Neuronal stem cell (in vitro differentiated cells): Measurements from ENCODE around the gene MYADML2.

Experiments
- DNase-seq: peaks from one replicate; pipeline ENCODE4 v3.0.0-alpha.2; 2013; ENCODE audit warnings: low spot score
- H2AFZ ChIP-seq: one replicate; pipeline ENCODE4 v1.6.1; 2013; ENCODE audit warnings: mild to moderate bottlenecking, low read length, inconsistent platforms
- H2AK5ac ChIP-seq: 2 replicates; pipeline ENCODE4 v1.6.1; 2013; ENCODE audit warnings: low read depth, mild to moderate bottlenecking, inconsistent platforms, low read length, moderate library complexity, mixed read lengths
- H2BK120ac ChIP-seq: 2 replicates; pipeline ENCODE4 v1.6.1; 2013; ENCODE audit warnings: low read depth, mild to moderate bottlenecking, inconsistent platforms, low read length, moderate library complexity, mixed read lengths
- H2BK12ac ChIP-seq: one replicate; pipeline ENCODE4 v1.6.1; 2013; ENCODE audit warnings: low read length, inconsistent platforms
- H2BK15ac ChIP-seq: 2 replicates; pipeline ENCODE4 v1.6.1; 2013; ENCODE audit warnings: mild to moderate bottlenecking, low read length, inconsistent platforms, mixed read lengths
- H2BK5ac ChIP-seq: one replicate; pipeline ENCODE4 v1.6.1; 2013; ENCODE audit warnings: inconsistent platforms, mild to moderate bottlenecking, low read length, moderate library complexity
- H3K14ac ChIP-seq: one replicate; pipeline ENCODE4 v1.6.1; 2013; ENCODE audit warnings: low read length, inconsistent platforms
- H3K18ac ChIP-seq: 2 replicates; pipeline ENCODE4 v1.6.1; 2013; ENCODE audit warnings: low read length, inconsistent platforms
- H3K23ac ChIP-seq: 2 replicates; pipeline ENCODE4 v1.6.1; 2013; ENCODE audit warnings: low read depth, mild to moderate bottlenecking, mixed read lengths, low read length, inconsistent platforms; ENCODE audit not compliant: poor library complexity
- H3K27ac ChIP-seq: replicated peaks from 3 replicates; pipeline ENCODE4 v1.5.1; 2013; ENCODE audit warnings: low read length, inconsistent platforms
- H3K27me3 ChIP-seq, 3 experiments: 2 replicates each; pipeline ENCODE4 v1.6.1; 2013; ENCODE audit warnings: low read length in 3 of 3, mild to moderate bottlenecking in 2 of 3, inconsistent platforms in 1 of 3, low read depth in 1 of 3, mixed read lengths in 1 of 3, moderate library complexity in 1 of 3; ENCODE audit not compliant: control insufficient read depth in 3 of 3, insufficient read depth in 3 of 3
- H3K36me3 ChIP-seq, 2 donors: replicated peaks in 1 of 2; 2 replicates each; pipeline ENCODE4 v1.6.1; 2013; ENCODE audit warnings: low read length in 2 of 2; ENCODE audit not compliant: control insufficient read depth in 2 of 2, insufficient read depth in 2 of 2
- H3K4ac ChIP-seq: 2 replicates; pipeline ENCODE4 v1.6.1; 2013; ENCODE audit warnings: inconsistent platforms, mild to moderate bottlenecking, low read length, moderate library complexity
- H3K4me1 ChIP-seq, 2 donors: 1 replicate in 1 of 2; 2 replicates in 1 of 2; pipeline ENCODE4 v1.6.1; 2013; ENCODE audit warnings: low read length in 2 of 2, low read depth in 1 of 2; ENCODE audit not compliant: control insufficient read depth in 2 of 2, insufficient read depth in 1 of 2
- H3K4me2 ChIP-seq: one replicate; pipeline ENCODE4 v1.6.1; 2013; ENCODE audit warnings: mild to moderate bottlenecking, low read length, inconsistent platforms; ENCODE audit not compliant: insufficient read depth, poor library complexity, severe bottlenecking
- H3K4me3 ChIP-seq, 2 donors: 2 replicates each; pipeline ENCODE4 v1.5.1; 2013; ENCODE audit warnings: low read length in 2 of 2, mild to moderate bottlenecking in 2 of 2, inconsistent platforms in 1 of 2, moderate library complexity in 1 of 2
- H3K79me1 ChIP-seq: one replicate; pipeline ENCODE4 v1.6.1; 2013; ENCODE audit warnings: low read depth, mild to moderate bottlenecking, inconsistent platforms, low read length, moderate library complexity
- H3K9ac ChIP-seq: one replicate; pipeline ENCODE4 v1.6.1; 2013; ENCODE audit warnings: mild to moderate bottlenecking, low read depth, low read length, inconsistent platforms; ENCODE audit not compliant: poor library complexity
- H3K9me3 ChIP-seq, 2 donors: replicated peaks in 1 of 2; 2 replicates each; pipeline versions ENCODE3 to v1.6.1; 2013; ENCODE audit warnings: low read length in 2 of 2, mild to moderate bottlenecking in 2 of 2, inconsistent platforms in 1 of 2, low read depth in 1 of 2, mixed read lengths in 1 of 2, moderate library complexity in 1 of 2; ENCODE audit not compliant: control insufficient read depth in 2 of 2, insufficient read depth in 1 of 2
- H4K8ac ChIP-seq: one replicate; pipeline ENCODE4 v1.6.1; 2013; ENCODE audit warnings: low read depth, mild to moderate bottlenecking, inconsistent platforms, low read length, moderate library complexity
- H4K91ac ChIP-seq: one replicate; pipeline ENCODE4 v1.6.1; 2013; ENCODE audit warnings: low read length, low read depth, mild to moderate bottlenecking, inconsistent platforms; ENCODE audit not compliant: poor library complexity
- WGBS, 2 donors: extraction: QIAGEN DNeasy Blood & Tissue Kit; methylation state at CpG; one replicate each; pipeline ENCODE4 v1.1.7; 2013; ENCODE audit warnings: missing lambda C conversion rate in 2 of 2, mixed read lengths in 1 of 2; ENCODE audit not compliant: insufficient read length in 2 of 2, insufficient replicate concordance in 1 of 2; ENCODE audit errors: extremely low coverage in 2 of 2; 5-methylcytosine and 5-hydroxymethylcytosine counted together

The MYADML2 gene

DNA sequence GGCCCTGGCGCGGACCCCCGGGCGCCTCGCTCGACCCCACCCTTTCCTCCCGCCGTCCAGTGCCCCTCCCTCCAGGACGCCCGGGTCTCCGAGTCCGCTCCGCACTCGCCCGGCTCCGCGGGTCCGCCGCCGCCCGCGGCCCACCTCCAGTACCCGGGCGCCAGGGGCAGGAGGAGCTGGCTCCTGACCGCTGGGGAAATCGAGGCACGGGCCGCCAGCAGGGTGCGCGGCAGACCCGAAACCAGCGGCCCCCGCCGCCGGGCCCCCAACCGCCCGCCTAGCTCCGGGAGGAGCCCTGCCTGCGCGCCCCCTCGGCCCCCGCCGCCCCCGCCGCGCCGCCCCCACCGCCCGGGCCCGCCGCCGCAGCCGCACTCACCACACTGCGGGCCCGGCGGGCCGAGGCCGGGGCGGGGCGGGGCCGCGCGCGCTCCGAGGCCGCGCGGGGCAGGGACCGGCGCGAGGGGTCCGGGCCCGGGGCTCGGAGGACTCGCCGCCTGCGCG lies 19.8 kb downstream of the MYADML2 start:
- H3K4me1 ChIP-seq, result peaks cover 22 to 35% of the 10 kb centered on the region in 2 donors
- H3K27me3 ChIP-seq, result peaks cover 0 to 10% (median 0%) of the 10 kb centered on the region in 3 experiments
- no peak overlapping the region for H3K4ac ChIP-seq
- peak overlapping the region; percentile 74 to 95 for H3K4me3 ChIP-seq
- peak overlapping the region; percentile 46 for H2AK5ac ChIP-seq
- no CpG with 5 or more reads among the region's 78 CpGs for WGBS, 2 donors
- peak overlapping the region; percentile 99 for H2AFZ ChIP-seq
- H4K91ac ChIP-seq, result no peak overlapping the region
- no peak overlapping the region for H2BK120ac ChIP-seq
- H2BK12ac ChIP-seq, result no peak overlapping the region
- H3K14ac ChIP-seq, result no peak overlapping the region
- peaks cover 7 to 8% of the 10 kb centered on the region in 2 donors for H3K36me3 ChIP-seq
- H3K18ac ChIP-seq, result peak overlapping the region; percentile 38
- H3K23ac ChIP-seq, result peak overlapping the region; percentile 73
- H3K4me2 ChIP-seq, result peak overlapping the region; percentile 86
- peaks cover 46% of the 10 kb centered on the region for H3K79me1 ChIP-seq
- no peak overlapping the region for H3K27ac ChIP-seq
- peak overlapping the region; percentile 60 for H3K9ac ChIP-seq
- no peak overlapping the region for H2BK5ac ChIP-seq
- no peak for DNase-seq
- H3K9me3 ChIP-seq, result peaks cover 0 to 3% of the 10 kb centered on the region in 2 donors
- no peak overlapping the region for H2BK15ac ChIP-seq
- H4K8ac ChIP-seq, result no peak overlapping the region

DNA sequence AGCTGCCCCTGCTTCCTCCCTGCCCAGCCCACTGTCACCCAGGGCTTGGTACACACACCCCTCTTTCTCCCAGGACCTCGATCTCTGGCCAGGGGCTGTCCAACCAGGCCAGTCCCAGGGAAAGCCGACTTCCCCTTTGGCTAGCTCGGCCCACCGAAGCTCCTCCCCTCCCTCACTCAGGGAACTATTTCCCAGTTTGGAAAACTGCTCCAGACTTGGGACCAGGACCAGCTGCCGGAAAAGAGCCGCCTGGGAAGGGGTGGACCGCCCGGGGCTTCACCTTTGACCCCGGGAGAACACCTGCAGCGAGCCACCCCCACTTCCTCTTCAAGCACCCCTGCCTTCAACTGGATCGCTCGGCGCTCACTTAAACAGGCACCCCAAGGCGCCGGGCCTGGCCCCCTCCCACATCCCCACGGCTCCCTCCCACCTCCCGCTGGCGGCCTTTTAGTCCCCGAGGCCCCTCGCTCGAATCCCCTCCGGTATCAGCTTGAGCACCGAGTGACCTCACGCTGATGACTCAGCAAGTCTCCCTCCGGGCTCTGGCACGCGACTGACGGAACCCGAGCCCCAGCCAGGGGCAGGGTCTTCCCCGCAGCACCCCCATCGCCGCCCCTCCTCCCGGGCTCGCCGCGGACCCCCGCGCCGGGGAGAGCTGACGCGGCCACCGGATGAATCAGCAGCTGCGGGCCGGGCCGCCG lies 20.4 kb downstream of the MYADML2 start:
- Histone ChIP-seq H2AK5ac (peak overlapping the region; percentile 46), H2AFZ (peak overlapping the region; percentile 56), H4K91ac (no peak overlapping the region), H3K9ac (peak overlapping the region; percentile 81), H3K4me3 (peak overlapping the region; percentile 74 to 95), H3K36me3 (peaks cover 11 to 14% of the 10 kb centered on the region in 2 donors), H3K27me3 (peaks cover 0 to 10% (median 0%) of the 10 kb centered on the region in 3 experiments), H3K4me1 (peaks cover 22 to 35% of the 10 kb centered on the region in 2 donors), H2BK15ac (peak overlapping the region; percentile 2), H2BK5ac (peak overlapping the region; percentile 66), H3K14ac (no peak overlapping the region), H3K79me1 (peaks cover 48% of the 10 kb centered on the region), H3K4me2 (peak overlapping the region; percentile 86), H2BK12ac (no peak overlapping the region), H3K4ac (no peak overlapping the region), H4K8ac (no peak overlapping the region), H3K9me3 (peaks cover 0 to 3% of the 10 kb centered on the region in 2 donors), H3K18ac (peak overlapping the region; percentile 27), H3K27ac (peak overlapping the region; percentile 61), H2BK120ac (no peak overlapping the region), H3K23ac (peak overlapping the region; percentile 73)
- no peak for DNase-seq
- no CpG with 5 or more reads among the region's 46 CpGs for WGBS, 2 donors

DNA sequence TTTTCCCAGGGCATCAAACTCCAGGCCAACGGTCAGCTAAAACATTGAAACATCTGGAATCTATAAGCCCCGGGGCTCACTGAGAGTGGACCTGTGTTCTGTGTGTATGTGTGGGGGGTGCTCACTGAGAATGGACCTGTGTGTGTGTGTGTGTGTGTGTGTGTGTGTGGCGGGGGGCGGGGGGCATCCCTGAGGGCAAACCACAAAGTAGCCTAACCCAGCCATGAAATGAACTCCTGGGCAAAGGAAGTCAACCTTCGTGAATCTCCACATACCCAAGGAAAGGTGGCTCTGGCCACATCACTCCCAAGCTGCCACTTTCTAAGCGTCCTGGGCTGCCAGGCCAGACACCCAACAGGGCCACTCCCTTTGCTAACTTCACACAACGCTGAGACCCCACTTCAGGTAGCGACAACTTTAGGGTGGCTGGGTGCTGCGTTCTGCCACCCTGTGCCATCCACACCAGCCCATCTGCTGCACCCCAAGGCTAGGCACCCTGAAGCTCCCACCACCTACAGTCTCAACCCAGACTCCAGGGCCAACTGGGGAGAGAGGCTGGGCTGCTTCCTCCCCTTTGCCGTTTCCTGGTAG lies 21.1 kb downstream of the MYADML2 start:
- Histone ChIP-seq H3K4me2 (peak overlapping the region; percentile 86), H2AK5ac (no peak overlapping the region), H2BK120ac (no peak overlapping the region), H3K79me1 (peaks cover 51% of the 10 kb centered on the region), H3K4me3 (peak overlapping the region; percentile 74 to 95), H4K8ac (no peak overlapping the region), H4K91ac (no peak overlapping the region), H3K36me3 (peaks cover 11 to 20% of the 10 kb centered on the region in 2 donors), H2BK15ac (peak overlapping the region; percentile 2), H3K27ac (peak overlapping the region; percentile 61), H3K18ac (peak overlapping the region; percentile 5), H3K27me3 (peaks cover 0 to 10% (median 0%) of the 10 kb centered on the region in 3 experiments), H3K9ac (peak overlapping the region; percentile 81), H3K4me1 (peaks cover 22 to 35% of the 10 kb centered on the region in 2 donors), H2BK5ac (peak overlapping the region; percentile 66), H2AFZ (no peak overlapping the region), H3K14ac (no peak overlapping the region), H2BK12ac (no peak overlapping the region), H3K9me3 (peaks cover 0 to 3% of the 10 kb centered on the region in 2 donors), H3K4ac (no peak overlapping the region), H3K23ac (peak overlapping the region; percentile 11)
- no CpG with 5 or more reads among the region's 10 CpGs for WGBS, 2 donors
- DNase-seq, result no peak
